H9 (cell line): Measurements from ENCODE around the gene IL11RA. TPM values are rescaled to one million over a fixed set of nuclear protein-coding genes. Genes with fewer than 3 reads are reported as not detected.

Experiments used
- DNase-seq: peaks from one replicate; pipeline ENCODE4 v3.0.0-alpha.2; 2017
- H2AFZ ChIP-seq: one replicate; pipeline ENCODE4 v1.6.1; 2013; ENCODE audit warnings: mild to moderate bottlenecking, low read length, control low read depth, moderate library complexity
- H2AK5ac ChIP-seq: 2 replicates; pipeline ENCODE4 v1.6.1; 2013; ENCODE audit warnings: low read length, control low read depth, mixed read lengths; ENCODE audit not compliant: insufficient read length
- H2BK120ac ChIP-seq: one replicate; pipeline ENCODE4 v1.6.1; 2013; ENCODE audit warnings: low read depth, mild to moderate bottlenecking, low read length, control low read depth, inconsistent platforms; ENCODE audit not compliant: poor library complexity, severe bottlenecking
- H2BK12ac ChIP-seq: 2 replicates; pipeline ENCODE4 v1.6.1; 2013; ENCODE audit warnings: low read length, control low read depth, mixed read lengths, low read depth; ENCODE audit not compliant: insufficient read length
- H2BK15ac ChIP-seq: 2 replicates; pipeline ENCODE4 v1.6.1; 2013; ENCODE audit warnings: low read depth, low read length, control low read depth
- H2BK20ac ChIP-seq: one replicate; pipeline ENCODE4 v1.6.1; 2013; ENCODE audit warnings: low read depth, mild to moderate bottlenecking, low read length, control low read depth, inconsistent platforms; ENCODE audit not compliant: poor library complexity, severe bottlenecking
- H2BK5ac ChIP-seq: 2 replicates; pipeline ENCODE4 v1.6.1; 2013; ENCODE audit warnings: low read length, control low read depth, mixed read lengths; ENCODE audit not compliant: insufficient read length
- H3K14ac ChIP-seq: 2 replicates; pipeline ENCODE4 v1.6.1; 2013; ENCODE audit warnings: low read length, control low read depth; ENCODE audit not compliant: insufficient read depth
- H3K18ac ChIP-seq: 2 replicates; pipeline ENCODE4 v1.6.1; 2013; ENCODE audit warnings: low read depth, mild to moderate bottlenecking, mixed read lengths, low read length, control low read depth; ENCODE audit not compliant: insufficient read length
- H3K23ac ChIP-seq: 2 replicates; pipeline ENCODE4 v1.6.1; 2013; ENCODE audit warnings: low read length, control low read depth, mixed read lengths, low read depth; ENCODE audit not compliant: insufficient read length
- H3K23me2 ChIP-seq: 2 replicates; pipeline ENCODE4 v1.6.1; 2013; ENCODE audit warnings: low read depth, mild to moderate bottlenecking, mixed read lengths, low read length, control low read depth; ENCODE audit not compliant: insufficient read length, poor library complexity, severe bottlenecking
- H3K27ac ChIP-seq: 2 replicates; pipeline ENCODE4 v1.5.1; 2013; ENCODE audit warnings: low read length, control low read depth, mixed read lengths, low read depth; ENCODE audit not compliant: insufficient read length
- H3K27me3 ChIP-seq: 2 replicates; pipeline ENCODE4 v1.6.1; 2013; ENCODE audit warnings: low read length, control low read depth, inconsistent platforms; ENCODE audit not compliant: insufficient read depth
- H3K4ac ChIP-seq: 2 replicates; pipeline ENCODE4 v1.6.1; 2013; ENCODE audit warnings: low read depth, mild to moderate bottlenecking, control low read depth, inconsistent platforms, low read length, moderate library complexity
- H3K4me1 ChIP-seq: 2 replicates; pipeline ENCODE4 v1.6.1; 2013; ENCODE audit warnings: low read length, control low read depth, inconsistent platforms; ENCODE audit not compliant: insufficient read depth
- H3K4me2 ChIP-seq: 2 replicates; pipeline ENCODE4 v1.6.1; 2013; ENCODE audit warnings: low read length, control low read depth, mixed read lengths; ENCODE audit not compliant: insufficient read length, insufficient read depth
- H3K56ac ChIP-seq: 2 replicates; pipeline ENCODE4 v1.6.1; 2013; ENCODE audit warnings: low read depth, mild to moderate bottlenecking, mixed read lengths, low read length, control low read depth; ENCODE audit not compliant: insufficient read length
- H3K79me1 ChIP-seq: 2 replicates; pipeline ENCODE4 v1.6.1; 2013; ENCODE audit warnings: low read depth, mild to moderate bottlenecking, moderate library complexity, low read length, control low read depth, inconsistent platforms; ENCODE audit not compliant: insufficient read depth, poor library complexity, severe bottlenecking
- H3K79me2 ChIP-seq: 2 replicates; pipeline ENCODE4 v1.6.1; 2013; ENCODE audit warnings: low read length, control low read depth, inconsistent platforms; ENCODE audit not compliant: insufficient read depth
- H3K9ac ChIP-seq: 2 replicates; pipeline ENCODE4 v1.6.1; 2013; ENCODE audit warnings: low read length, control low read depth, mixed read lengths; ENCODE audit not compliant: insufficient read length; ENCODE audit errors: extremely low read depth
- H3K9me3 ChIP-seq: one replicate; pipeline ENCODE4 v1.6.1; 2013; ENCODE audit warnings: low read depth, low read length, inconsistent platforms; ENCODE audit not compliant: control insufficient read depth
- H3T11ph ChIP-seq: one replicate; pipeline ENCODE4 v1.6.1; 2013; ENCODE audit warnings: mild to moderate bottlenecking, low read length, control low read depth, inconsistent platforms
- H4K20me1 ChIP-seq: one replicate; pipeline ENCODE4 v1.6.1; 2013; ENCODE audit not compliant: control insufficient read depth, insufficient read length, insufficient read depth
- H4K5ac ChIP-seq: 2 replicates; pipeline ENCODE4 v1.6.1; 2013; ENCODE audit warnings: low read depth, mild to moderate bottlenecking, mixed read lengths, low read length, control low read depth; ENCODE audit not compliant: insufficient read length
- H4K8ac ChIP-seq: replicated peaks from 2 replicates; pipeline ENCODE4 v1.6.1; 2013; ENCODE audit warnings: low read length, control low read depth, mixed read lengths, low read depth; ENCODE audit not compliant: insufficient read length
- H4K91ac ChIP-seq: 2 replicates; pipeline ENCODE4 v1.6.1; 2013; ENCODE audit warnings: low read depth, mild to moderate bottlenecking, moderate library complexity, mixed read lengths, low read length, control low read depth; ENCODE audit not compliant: insufficient read length
- H3K27ac Mint-ChIP-seq, 3 experiments: 2 replicates in 2 of 3; 3 replicates in 1 of 3; pipeline ENCODE4 v1.8.0; 2020 to 2021; ENCODE audit warnings: mixed read lengths in 3 of 3, mild to moderate bottlenecking in 1 of 3, moderate library complexity in 1 of 3
- H3K27me3 Mint-ChIP-seq: 2 replicates; pipeline ENCODE4 v1.8.0; 2021; ENCODE audit warnings: low read depth, mild to moderate bottlenecking, moderate library complexity, mixed read lengths
- H3K36me3 Mint-ChIP-seq, 3 experiments: 2 replicates in 2 of 3; 3 replicates in 1 of 3; pipeline ENCODE4 v1.8.0; 2020 to 2021; ENCODE audit warnings: low read depth in 3 of 3, mixed read lengths in 3 of 3; ENCODE audit not compliant: insufficient read depth in 1 of 3
- H3K4me1 Mint-ChIP-seq, 2 experiments: 2 replicates each; pipeline ENCODE4 v1.8.0; 2020; ENCODE audit warnings: mixed read lengths in 2 of 2
- H3K4me3 Mint-ChIP-seq, 2 experiments: 2 replicates in 1 of 2; 3 replicates in 1 of 2; pipeline ENCODE4 v1.8.0; 2020 to 2021; ENCODE audit warnings: mild to moderate bottlenecking in 2 of 2, mixed read lengths in 2 of 2, moderate library complexity in 1 of 2
- H3K9me3 Mint-ChIP-seq, 2 experiments: 2 replicates in 1 of 2; 3 replicates in 1 of 2; pipeline ENCODE4 v1.8.0; 2020; ENCODE audit warnings: mild to moderate bottlenecking in 2 of 2, mixed read lengths in 2 of 2, moderate library complexity in 1 of 2
- CTCF ChIP-seq: fragments of 200-600 bp; sonication (generic); conservative IDR thresholded peaks from 3 replicates; pipeline ENCODE4 v1.8.0; 2021; ENCODE audit warnings: antibody characterized with exemption, mild to moderate bottlenecking
- WGBS: extraction: QIAGEN DNeasy Blood & Tissue Kit; methylation state at CpG from one replicate; pipeline ENCODE4 v1.1.7; 2013; ENCODE audit warnings: missing lambda C conversion rate, low lambda C conversion rate, mixed read lengths; ENCODE audit not compliant: insufficient read length; ENCODE audit errors: extremely low coverage; 5-methylcytosine and 5-hydroxymethylcytosine counted together
- total RNA-seq: library from RNA; stranded (reverse); gene quantifications from 2 replicates; pipeline ENCODE4 v1.2.1, GENCODE V29; 2021

IL11RA gene
- total RNA-seq, 1 experiment from 2014 or later: 8.7 TPM

GRCh38 chr9:34671307-34671706 lies 19.3 kb downstream of the IL11RA start:
- Histone ChIP-seq H3K79me2 (no peaks in the 10 kb centered on the region), H3K27ac (no peak overlapping the region), H2AK5ac (no peak overlapping the region), H3K18ac (no peak overlapping the region), H3K14ac (no peak overlapping the region), H3K23ac (no peak overlapping the region), H2BK20ac (no peak overlapping the region), H3K56ac (no peak overlapping the region), H2BK15ac (no peak overlapping the region), H2BK5ac (no peak overlapping the region), H3K23me2 (peaks cover under 1% of the 10 kb centered on the region), H2BK120ac (no peak overlapping the region), H3K4me1 (no peaks in the 10 kb centered on the region), H4K5ac (no peak overlapping the region), H3K4me2 (no peak overlapping the region), H3K9me3 (no peaks in the 10 kb centered on the region), H3T11ph (no peak overlapping the region), H3K27me3 (no peaks in the 10 kb centered on the region), H2AFZ (no peak overlapping the region), H4K8ac (no peak overlapping the region), H3K79me1 (no peaks in the 10 kb centered on the region), H2BK12ac (no peak overlapping the region), H3K9ac (no peak overlapping the region), H4K91ac (no peak overlapping the region), H3K4ac (no peak overlapping the region), H4K20me1 (no peaks in the 10 kb centered on the region)
- Mint-ChIP-seq H3K9me3 (peaks cover 10 to 13% of the 10 kb centered on the region in 2 experiments), H3K27me3 (peaks cover 10% of the 10 kb centered on the region), H3K36me3 (peaks cover 24 to 27% (median 24%) of the 10 kb centered on the region in 3 experiments), H3K27ac (no peak overlapping the region; a peak in 1 of 7 replicates), H3K4me3 (no peak overlapping the region), H3K4me1 (peaks cover 5% of the 10 kb centered on the region in 2 experiments)
- DNase-seq: no peak
- TF ChIP-seq CTCF: no peak
- no CpG with 5 or more reads among the region's 1 CpG for WGBS
